WTC11 (cell line): ENCODE data around the gene KLHL29. TPM values are rescaled to one million over a fixed set of nuclear protein-coding genes. Genes with fewer than 3 reads are reported as not detected.

Experiments
- ATAC-seq: fragments of 200-7000 bp; cut with Tn5 transposase; 2 replicates; pipeline ENCODE4 v1.10.0; 2021; ENCODE audit warnings: mild to moderate bottlenecking, moderate library complexity
- CTCF ChIA-PET: fragments of 300-600 bp; sonication (Branson Sonifier 250); formaldehyde crosslinking; loops from one replicate; lab custom pipeline; 2021; ENCODE audit warnings: antibody characterized with exemption; lab: Charles Lee
- POLR2A ChIA-PET: fragments of 350-600 bp; sonication (Branson Sonifier 250); formaldehyde crosslinking; loops from one replicate; lab custom pipeline; 2021; ENCODE audit warnings: antibody characterized with exemption; lab: Charles Lee
- DNase-seq: peaks from one replicate; pipeline ENCODE4 v3.0.0; 2021; ENCODE audit warnings: low spot score
- H3K27ac Mint-ChIP-seq: 2 replicates; pipeline ENCODE4 v1.8.0; 2021; ENCODE audit warnings: mixed read lengths
- H3K27me3 Mint-ChIP-seq: 2 replicates; pipeline ENCODE4 v1.8.0; 2021; ENCODE audit warnings: low read depth, mild to moderate bottlenecking, moderate library complexity, mixed read lengths
- H3K36me3 Mint-ChIP-seq: 2 replicates; pipeline ENCODE4 v1.8.0; 2021; ENCODE audit warnings: mixed read lengths
- H3K4me1 Mint-ChIP-seq: 2 replicates; pipeline ENCODE4 v1.8.0; 2022; ENCODE audit warnings: mixed read lengths
- H3K4me3 Mint-ChIP-seq: 2 replicates; pipeline ENCODE4 v1.8.0; 2021; ENCODE audit warnings: mild to moderate bottlenecking, moderate library complexity, mixed read lengths
- H3K9me3 Mint-ChIP-seq: 2 replicates; pipeline ENCODE4 v1.8.0; 2021; ENCODE audit warnings: mixed read lengths
- AFF4 ChIP-seq: sonication (generic); formaldehyde crosslinking; IDR thresholded peaks from 2 replicates; pipeline ENCODE4 v1.8.1; 2023; ENCODE audit warnings: mild to moderate bottlenecking, missing genetic modification reagents, borderline replicate concordance
- CTCF ChIP-seq: fragments of 200-600 bp; IDR thresholded peaks from 2 replicates; pipeline ENCODE4 v1.8.0; 2022; ENCODE audit warnings: antibody characterized with exemption
- FOXK1 ChIP-seq: sonication (generic); formaldehyde crosslinking; IDR thresholded peaks from 2 replicates; pipeline ENCODE4 v1.8.0; 2022; ENCODE audit warnings: mild to moderate bottlenecking, moderate library complexity, missing genetic modification reagents
- IRF2 ChIP-seq: sonication (generic); formaldehyde crosslinking; IDR thresholded peaks from 2 replicates; pipeline ENCODE4 v1.8.0; 2022; ENCODE audit warnings: low read depth, missing genetic modification reagents, borderline replicate concordance
- JAZF1 ChIP-seq: fragments of 250-450 bp; sonication (Bioruptor Pico); IDR thresholded peaks from 2 replicates; pipeline ENCODE4 v1.9.0; 2021; ENCODE audit warnings: moderate library complexity, mild to moderate bottlenecking, inconsistent platforms
- MAX ChIP-seq: sonication (generic); formaldehyde crosslinking; IDR thresholded peaks from 2 replicates; pipeline ENCODE4 v1.8.0; 2022; ENCODE audit warnings: mild to moderate bottlenecking, missing genetic modification reagents
- MYBL2 ChIP-seq: sonication (generic); formaldehyde crosslinking; IDR thresholded peaks from 2 replicates; pipeline ENCODE4 v1.8.1; 2023; ENCODE audit warnings: mild to moderate bottlenecking, moderate library complexity, missing genetic modification reagents
- NFE2L1 ChIP-seq: sonication (generic); formaldehyde crosslinking; IDR thresholded peaks from 2 replicates; pipeline ENCODE4 v1.8.1; 2023; ENCODE audit warnings: missing genetic modification reagents
- SOX15 ChIP-seq: fragments of 250-450 bp; sonication (Bioruptor Pico); IDR thresholded peaks from 2 replicates; pipeline ENCODE4 v1.9.0; 2021; ENCODE audit warnings: mild to moderate bottlenecking
- STAT6 ChIP-seq: sonication (generic); formaldehyde crosslinking; conservative IDR thresholded peaks from 2 replicates; pipeline ENCODE4 v1.8.1; 2023; ENCODE audit warnings: mild to moderate bottlenecking, low read depth, missing genetic modification reagents, moderate library complexity
- TEAD1 ChIP-seq: sonication (generic); formaldehyde crosslinking; IDR thresholded peaks from 2 replicates; pipeline ENCODE4 v1.8.0; 2022; ENCODE audit warnings: mild to moderate bottlenecking, missing genetic modification reagents
- TEAD4 ChIP-seq: sonication (generic); formaldehyde crosslinking; IDR thresholded peaks from 2 replicates; pipeline ENCODE4 v1.8.0; 2022; ENCODE audit warnings: mild to moderate bottlenecking, missing genetic modification reagents
- ZNF281 ChIP-seq: sonication (generic); formaldehyde crosslinking; IDR thresholded peaks from 2 replicates; pipeline ENCODE4 v1.8.0; 2023; ENCODE audit warnings: mild to moderate bottlenecking, missing genetic modification reagents
- ZNF423 ChIP-seq: fragments of 250-450 bp; sonication (Bioruptor Pico); IDR thresholded peaks from 2 replicates; pipeline ENCODE4 v2.1.2; 2022; ENCODE audit warnings: mild to moderate bottlenecking, moderate library complexity
- ZNF532 ChIP-seq: fragments of 250-450 bp; sonication (Bioruptor Pico); IDR thresholded peaks from 2 replicates; pipeline ENCODE4 v1.9.0; 2021; ENCODE audit warnings: mild to moderate bottlenecking, borderline replicate concordance
- ZSCAN18 ChIP-seq: fragments of 250-450 bp; sonication (Bioruptor Pico); IDR thresholded peaks from 2 replicates; pipeline ENCODE4 v2.1.2; 2022; ENCODE audit warnings: mild to moderate bottlenecking, moderate library complexity
- total RNA-seq: library from RNA; stranded (reverse); gene quantifications from 3 replicates; pipeline ENCODE4 v1.2.3, GENCODE V29; 2021

The KLHL29 gene
- total RNA-seq, 1 experiment from 2014 or later = 7.1 TPM

- Mint-ChIP-seq H3K27me3 (no peaks in the 10 kb centered on the region), H3K4me3 (no peak overlapping the region), H3K4me1 (no peaks in the 10 kb centered on the region), H3K36me3 (peaks cover 26% of the 10 kb centered on the region), H3K27ac (no peak overlapping the region), H3K9me3 (peaks cover 25% of the 10 kb centered on the region)
- no peak for TF ChIP-seq MYBL2 (CRISPR knock-in tag)
- no peak for TF ChIP-seq IRF2
- TF ChIP-seq AFF4 (CRISPR knock-in tag) = no peak
- no peak for TF ChIP-seq JAZF1
- TF ChIP-seq ZNF423 (CRISPR knock-in tag) = no peak
- CTCF ChIA-PET = interaction anchor here (0.6 to 1.0 kb wide), 2 partner anchors 97 to 406 kb away, joined by 3 to 4 read pairs; no protein-coding TSS in a partner anchor
- 0 out of 2 replicates have a peak, but pooled peaks have one; percentile 32 for ATAC-seq
- no peak for DNase-seq
- POLR2A ChIA-PET = no interaction called here
These were observed 335.9 kb downstream of the KLHL29 start for GRCh38 chr2:23720705-23721453.

- no peak overlapping the region for H3K27ac Mint-ChIP-seq
- DNase-seq = no peak
- ATAC-seq = no peak
- ChIA-PET POLR2A (no interaction called here), CTCF (interaction anchor here (1.0 kb wide), 1 partner anchor 97 kb away, joined by 4 read pairs; no protein-coding TSS in a partner anchor)
- no peaks in the 10 kb centered on the region for H3K27me3 Mint-ChIP-seq
- peaks cover 26% of the 10 kb centered on the region for H3K36me3 Mint-ChIP-seq
- H3K4me3 Mint-ChIP-seq = no peak overlapping the region
- peaks cover 25% of the 10 kb centered on the region for H3K9me3 Mint-ChIP-seq
- H3K4me1 Mint-ChIP-seq = no peaks in the 10 kb centered on the region
- TF ChIP-seq NFE2L1 (CRISPR knock-in tag) = no peak
- no peak for TF ChIP-seq ZSCAN18 (CRISPR knock-in tag)
- no peak for TF ChIP-seq SOX15
- TF ChIP-seq TEAD4 = no peak
- no peak for TF ChIP-seq CTCF
- no peak for TF ChIP-seq STAT6
- no peak for TF ChIP-seq FOXK1 (CRISPR knock-in tag)
- TF ChIP-seq TEAD1 (CRISPR knock-in tag) = no peak
- no peak for TF ChIP-seq MAX
- TF ChIP-seq ZNF281 = no peak
- no peak for TF ChIP-seq ZNF532 (CRISPR knock-in tag)
These were observed 336.5 kb downstream of the KLHL29 start for GRCh38 chr2:23721454-23721826.
